ENCODE results near the gene SETBP1.

The SETBP1 gene

GRCh38 chr18:44765456-44765855 is 84.8 kb downstream of the SETBP1 start:
- DNase-seq = no peak

GRCh38 chr18:44766450-44766849 is 85.8 kb downstream of the SETBP1 start:
- no peak for DNase-seq

GRCh38 chr18:44767807-44768206 is 87.1 kb downstream of the SETBP1 start:
- DNase-seq = no peak

- DNase-seq = no peak
Measured at GRCh38 chr18:44770641-44771040, 90.0 kb downstream of the SETBP1 start.

- DNase-seq = no peak
Measured at GRCh38 chr18:44771572-44771955, 90.9 kb downstream of the SETBP1 start.

GRCh38 chr18:44771956-44772917 is 91.5 kb downstream of the SETBP1 start:
- no peak for DNase-seq

GRCh38 chr18:44773640-44774155 is 93.0 kb downstream of the SETBP1 start:
- no peak for DNase-seq

- DNase-seq = no peak
Measured at GRCh38 chr18:44774191-44774590, 93.5 kb downstream of the SETBP1 start.

- DNase-seq = no peak
Measured at GRCh38 chr18:44777457-44778192, 96.9 kb downstream of the SETBP1 start.

- no peak for DNase-seq
Measured at GRCh38 chr18:44778788-44779187, 98.1 kb downstream of the SETBP1 start.

- DNase-seq = no peak
Measured at GRCh38 chr18:44779753-44780292, 99.1 kb downstream of the SETBP1 start.

- DNase-seq = no peak
Measured at GRCh38 chr18:44781886-44782285, 101.2 kb downstream of the SETBP1 start.

- no peak for DNase-seq
Measured at GRCh38 chr18:44782617-44783016, 101.9 kb downstream of the SETBP1 start.

- no peak for DNase-seq
Measured at GRCh38 chr18:44783371-44783770, 102.7 kb downstream of the SETBP1 start.

- DNase-seq = no peak
Measured at GRCh38 chr18:44786257-44786656, 105.6 kb downstream of the SETBP1 start.

- no peak for DNase-seq
Measured at GRCh38 chr18:44786688-44787087, 106.0 kb downstream of the SETBP1 start.

- DNase-seq = no peak
Measured at GRCh38 chr18:44788334-44788733, 107.6 kb downstream of the SETBP1 start.

GRCh38 chr18:44789710-44790109 is 109.0 kb downstream of the SETBP1 start:
- no peak for DNase-seq

GRCh38 chr18:44790860-44791259 is 110.2 kb downstream of the SETBP1 start:
- no peak for DNase-seq

GRCh38 chr18:44791520-44791919 is 110.8 kb downstream of the SETBP1 start:
- no peak for DNase-seq

GRCh38 chr18:44792456-44793061 is 111.9 kb downstream of the SETBP1 start:
- no peak for DNase-seq

GRCh38 chr18:44793194-44793593 is 112.5 kb downstream of the SETBP1 start:
- no peak for DNase-seq

- DNase-seq = no peak
Measured at GRCh38 chr18:44793685-44794084, 113.0 kb downstream of the SETBP1 start.
